Measurements from ENCODE around the gene MIPEP.

MIPEP gene

DNA sequence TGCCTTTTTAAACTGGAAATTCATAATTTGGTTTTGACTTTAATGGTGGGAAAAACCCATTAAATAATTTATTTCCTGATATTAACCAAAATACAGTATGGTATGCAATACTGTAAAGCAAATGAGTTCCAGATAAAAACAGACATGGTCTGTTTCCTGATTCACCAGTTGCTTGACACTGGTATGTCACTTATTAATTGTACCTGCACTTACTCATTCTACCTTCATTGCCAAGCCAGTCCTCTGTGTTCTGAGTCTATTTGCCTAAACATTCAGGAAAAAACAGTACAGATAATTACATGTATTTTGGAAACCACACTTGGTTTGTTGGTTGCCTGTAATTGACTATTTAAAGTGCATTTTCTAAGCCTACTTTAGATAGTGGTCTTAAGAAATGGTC, 159.7 kb downstream of the MIPEP start:
- DNase-seq (ENCODE audit: low spot score), result no peak
- Histone ChIP-seq H3K4me3 (no peak overlapping the region), H3K27ac (no peak overlapping the region)
- no peak for TF ChIP-seq CTCF (IDR thresholded peaks at IDR 0.05)

DNA sequence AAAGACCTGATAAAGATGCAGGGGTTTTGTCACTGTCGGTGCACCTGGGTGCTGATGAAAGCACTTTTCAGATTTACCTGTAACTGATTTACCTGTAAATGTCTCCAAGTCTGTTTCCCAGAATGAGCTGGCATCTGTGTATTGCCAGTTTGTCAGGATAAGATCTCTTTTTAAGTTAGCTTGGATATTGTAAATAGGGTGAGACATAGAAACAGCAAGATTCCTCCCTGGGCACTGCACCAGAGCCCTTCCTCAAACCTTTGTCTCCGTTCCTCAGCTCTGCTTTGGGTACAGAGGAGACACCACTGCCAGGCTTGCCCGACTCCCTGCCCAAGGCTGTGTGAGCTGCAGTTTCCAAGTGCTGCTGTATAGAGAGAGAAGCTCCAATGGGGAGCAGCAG, 160.4 kb downstream of the MIPEP start:
- DNase-seq (ENCODE audit: low spot score), result no peak
- TF ChIP-seq CTCF (IDR thresholded peaks at IDR 0.05), result no peak
- no peak overlapping the region for H3K4me3 ChIP-seq
- H3K27ac ChIP-seq, result no peak overlapping the region

DNA sequence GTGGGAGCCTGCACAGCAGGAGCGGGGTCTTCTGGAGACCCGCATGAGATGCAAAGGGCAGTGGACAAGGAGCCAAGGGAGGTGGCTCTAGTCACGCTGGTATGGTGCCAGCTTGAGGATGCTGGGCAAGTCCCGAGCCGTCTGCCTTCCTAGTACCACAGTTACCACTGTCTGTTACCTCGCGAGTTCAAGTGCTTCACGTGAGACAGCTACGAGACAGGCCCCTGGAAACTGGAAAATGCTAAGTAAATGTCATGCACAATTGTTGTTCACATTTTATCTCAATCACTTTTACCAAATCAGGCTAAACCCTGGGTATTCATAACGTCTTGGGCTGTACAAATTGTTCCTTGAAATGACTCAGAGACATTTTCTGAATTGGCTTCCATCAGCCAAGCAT, 163.3 kb downstream of the MIPEP start:
- no peak for TF ChIP-seq CTCF (IDR thresholded peaks at IDR 0.05)
- Histone ChIP-seq H3K27ac (peak overlapping the region; percentile 51 to 84), H3K4me3 (no peak overlapping the region)
- DNase-seq (ENCODE audit: low spot score), result no peak

DNA sequence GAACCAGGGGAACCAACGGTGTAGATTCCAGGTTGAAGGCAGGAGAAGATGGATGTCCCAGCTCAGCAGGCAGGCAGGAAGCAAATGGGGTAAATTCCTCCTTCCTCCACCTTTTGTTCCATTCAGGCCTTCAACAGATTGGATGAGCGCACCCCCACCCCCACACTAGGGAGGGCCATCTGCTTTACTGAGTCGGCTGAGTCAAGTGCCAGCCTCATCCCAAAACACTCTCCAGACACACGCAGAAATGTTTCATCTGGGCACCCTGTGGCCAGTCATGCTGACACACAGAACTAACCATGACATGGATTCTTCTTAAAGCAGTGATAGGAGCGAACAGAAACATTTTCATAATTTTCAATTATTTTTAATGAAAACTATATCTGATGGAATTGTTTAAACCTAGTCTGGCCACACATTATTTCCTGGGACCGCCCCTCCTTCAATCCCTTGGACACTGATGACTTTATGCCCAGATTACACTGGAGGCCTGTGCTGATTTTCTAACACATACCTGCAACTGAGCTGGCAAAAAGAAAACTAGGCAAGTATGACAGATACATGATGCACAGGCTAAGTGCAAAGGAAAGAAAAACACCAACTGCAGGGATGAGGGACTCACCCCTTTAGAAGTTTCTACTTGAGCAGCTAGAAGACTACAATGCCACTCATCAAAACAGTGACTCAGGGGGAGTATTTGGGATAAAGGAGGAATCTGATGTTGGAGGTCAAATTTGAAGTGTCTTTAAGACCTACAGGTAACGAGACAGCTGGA, 164.8 kb downstream of the MIPEP start:
- no peak for DNase-seq (ENCODE audit: low spot score)
- Histone ChIP-seq H3K27ac (peak overlapping the region; percentile 37 to 84), H3K4me3 (no peak overlapping the region)
- no peak for TF ChIP-seq CTCF (IDR thresholded peaks at IDR 0.05)

- H3K27ac ChIP-seq, result peak overlapping the region; percentile 37 to 84
- no peak for DNase-seq (ENCODE audit: low spot score)
- TF ChIP-seq CTCF (IDR thresholded peaks at IDR 0.05), result no peak
- no peak overlapping the region for H3K4me3 ChIP-seq
These were observed 165.7 kb downstream of the MIPEP start for GRCh38 chr13:23723471-23723870.

DNA sequence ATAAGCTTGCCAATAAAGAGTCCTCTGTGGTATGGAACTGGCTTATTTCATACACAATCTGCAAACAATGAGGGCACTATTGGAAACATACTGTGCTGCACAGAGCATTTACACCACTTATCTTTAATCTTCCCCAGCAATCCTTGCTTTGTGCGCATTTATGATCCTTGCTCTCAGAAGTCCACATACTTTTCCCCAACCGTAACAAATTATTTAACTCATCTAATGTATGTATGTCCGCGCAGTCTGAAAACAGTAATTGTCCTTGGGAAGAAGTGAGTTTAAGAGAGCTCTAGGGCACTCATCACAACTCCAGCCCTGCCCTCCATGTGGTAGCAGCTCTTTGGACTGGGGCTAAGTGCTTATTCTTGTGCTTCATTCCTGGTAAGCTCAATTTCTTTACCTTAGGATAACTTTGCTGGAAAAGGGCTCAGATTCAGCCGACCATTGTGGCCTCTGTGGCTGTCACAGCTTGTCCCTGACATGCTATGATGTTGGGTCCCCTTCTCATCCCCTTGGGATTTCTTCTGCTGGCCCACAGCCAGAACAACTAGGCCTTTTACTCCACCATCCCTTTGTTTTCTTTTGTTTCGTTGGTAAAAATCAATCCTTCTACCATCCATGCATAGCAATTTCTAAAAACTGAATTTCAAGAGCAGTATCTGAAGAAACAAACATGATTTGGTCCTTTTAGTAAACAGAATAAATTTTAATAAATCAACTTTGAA, 166.3 kb downstream of the MIPEP start:
- no peak for DNase-seq (ENCODE audit: low spot score)
- no peak for TF ChIP-seq CTCF (IDR thresholded peaks at IDR 0.05)
- Histone ChIP-seq H3K27ac (peak overlapping the region; percentile 37 to 84), H3K4me3 (no peak overlapping the region)

DNA sequence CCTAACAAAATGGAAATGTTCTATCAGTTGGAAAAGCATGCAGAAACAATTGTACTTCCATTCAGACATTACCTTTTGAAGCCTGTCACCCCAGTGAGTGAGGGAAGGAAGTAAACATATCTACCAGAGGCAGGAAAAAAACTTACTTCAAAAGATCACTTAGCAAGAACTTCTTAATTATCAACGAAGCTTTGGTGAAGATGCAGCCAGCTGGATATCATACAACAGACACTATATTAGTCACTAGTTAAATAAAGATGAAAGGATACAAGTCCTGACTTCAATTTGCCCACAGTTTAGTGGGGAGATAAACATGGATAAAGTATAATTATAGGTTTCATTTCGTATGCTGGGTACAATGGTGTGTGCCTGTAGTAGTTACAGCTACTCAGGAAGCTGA, 170.2 kb downstream of the MIPEP start:
- H3K27ac ChIP-seq, result no peak overlapping the region

More for the DNA sequence above, 170.2 kb downstream of the MIPEP start:
- no peak for DNase-seq (ENCODE audit: low spot score)
- H3K4me3 ChIP-seq, result no peak overlapping the region
- TF ChIP-seq CTCF (IDR thresholded peaks at IDR 0.05), result no peak
